ENCODE measurements around the gene EVI5. TPM values are rescaled to one million over a fixed set of nuclear protein-coding genes. Genes with fewer than 3 reads are reported as not detected.

Gene EVI5
- total RNA-seq, 2 experiments from 2014 or later = 25.7 to 27.9 TPM

GRCh38 chr1:92470216-92470615 is 314.7 kb downstream of the EVI5 start:
- DNase-seq (no peak), ATAC-seq (no peak)
- TF ChIP-seq CTCF (IDR thresholded peaks at IDR 0.05) = no peak
- Mint-ChIP-seq H3K27ac (peak overlapping the region; percentile 50), H3K36me3 (ENCODE audit: low read depth) (peaks cover 49% of the 10 kb centered on the region), H3K9me3 (no peaks in the 10 kb centered on the region), H3K4me1 (ENCODE audit: low read depth) (peaks cover 55% of the 10 kb centered on the region), H3K4me3 (no peak overlapping the region), H3K27me3 (no peaks in the 10 kb centered on the region)
- intact Hi-C loops (cut with micrococcal nuclease) = no loop called here
- POLR2A ChIA-PET = interaction anchor here (0.6 kb wide), 1 partner anchor 149 kb away, joined by 3 read pairs; no protein-coding TSS in a partner anchor
- CTCF ChIA-PET = interaction anchor here (0.9 kb wide), 1 partner anchor 160 kb away, joined by 3 read pairs; no protein-coding TSS in a partner anchor

DNA sequence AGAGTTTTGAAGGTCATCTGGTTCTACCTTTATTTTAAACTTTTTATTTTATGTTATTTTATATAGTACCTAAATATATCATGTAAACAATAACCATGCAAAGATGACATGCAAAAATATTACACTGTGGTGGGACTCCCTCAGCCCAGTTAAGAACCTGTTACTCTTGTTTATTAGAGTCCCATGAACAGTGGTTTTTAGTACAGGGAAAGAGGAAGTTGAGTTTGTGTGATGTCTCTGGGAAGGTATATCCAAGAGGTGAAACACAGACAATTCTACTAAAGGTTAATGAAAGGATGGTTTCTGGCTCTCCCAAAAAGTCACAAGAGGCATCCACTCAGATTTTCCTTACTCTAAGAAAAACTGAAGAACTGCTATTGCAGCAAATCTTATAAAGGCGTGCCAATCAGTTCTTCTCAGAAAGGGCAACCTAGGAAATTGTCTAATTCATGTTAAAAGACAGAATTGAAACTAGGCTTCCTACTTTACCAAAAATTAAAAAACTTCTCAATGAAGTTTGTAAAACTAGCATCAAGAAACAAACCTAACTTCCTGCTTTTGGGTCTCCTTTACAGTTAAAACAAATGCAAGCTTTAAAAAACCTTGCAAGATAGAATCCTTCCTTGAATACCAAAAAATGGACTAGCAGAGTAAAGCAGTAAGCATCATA is 318.1 kb downstream of the EVI5 start:
- H3K36me3 Mint-ChIP-seq (ENCODE audit: low read depth) = peaks cover 23% of the 10 kb centered on the region
- H3K27ac Mint-ChIP-seq = peak overlapping the region; percentile 58
- H3K4me3 Mint-ChIP-seq = no peak overlapping the region
- no peak for TF ChIP-seq CTCF (IDR thresholded peaks at IDR 0.05)
- ATAC-seq (no peak), DNase-seq (no peak)
- CTCF ChIA-PET = no interaction called here
- H3K4me1 Mint-ChIP-seq (ENCODE audit: low read depth) = peaks cover 49% of the 10 kb centered on the region
- H3K9me3 Mint-ChIP-seq = peaks cover 3% of the 10 kb centered on the region
- POLR2A ChIA-PET = interaction anchor here (0.6 to 2.0 kb wide), 4 partner anchors 7 to 19 kb away, joined by 3 to 9 read pairs (median 4); no protein-coding TSS in a partner anchor
- intact Hi-C loops (cut with micrococcal nuclease) = no loop called here
- no peaks in the 10 kb centered on the region for H3K27me3 Mint-ChIP-seq

DNA sequence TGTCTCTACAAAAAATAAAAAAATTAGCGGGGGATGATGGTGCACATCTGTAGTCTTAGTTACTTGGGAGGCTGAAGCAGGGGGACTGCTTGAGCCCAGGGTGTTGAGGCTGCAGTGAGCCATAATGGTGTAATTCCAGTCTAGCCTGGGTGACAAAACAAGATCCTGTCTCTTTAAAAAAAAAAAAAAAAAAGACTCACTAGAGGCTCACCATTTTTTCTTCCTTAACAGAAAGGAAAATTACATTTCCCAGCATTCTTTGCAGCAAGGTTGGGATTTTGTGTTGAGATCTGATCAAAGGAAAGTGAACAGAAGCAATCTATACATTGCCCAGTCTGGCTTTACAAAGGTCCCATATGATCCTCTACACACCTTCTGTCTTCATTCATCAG is 319.7 kb downstream of the EVI5 start:
- intact Hi-C loops (cut with micrococcal nuclease) = no loop called here
- peaks cover 3% of the 10 kb centered on the region for H3K9me3 Mint-ChIP-seq
- H3K4me3 Mint-ChIP-seq = no peak overlapping the region
- ChIA-PET POLR2A (interaction anchor here (0.9 to 2.0 kb wide), 6 partner anchors 9 to 149 kb away, joined by 3 to 9 read pairs (median 4); partner anchors contain the start of gene GFI1), CTCF (interaction anchor here (1.1 to 1.3 kb wide), 2 partner anchors 9 to 20 kb away, joined by 4 read pairs; no protein-coding TSS in a partner anchor)
- no peak for ATAC-seq
- H3K36me3 Mint-ChIP-seq (ENCODE audit: low read depth) = peaks cover 13% of the 10 kb centered on the region
- no peaks in the 10 kb centered on the region for H3K27me3 Mint-ChIP-seq
- H3K27ac Mint-ChIP-seq = peak overlapping the region; percentile 73
- peaks cover 54% of the 10 kb centered on the region for H3K4me1 Mint-ChIP-seq (ENCODE audit: low read depth)
- TF ChIP-seq CTCF (IDR thresholded peaks at IDR 0.05) = no peak
- DNase-seq = no peak

DNA sequence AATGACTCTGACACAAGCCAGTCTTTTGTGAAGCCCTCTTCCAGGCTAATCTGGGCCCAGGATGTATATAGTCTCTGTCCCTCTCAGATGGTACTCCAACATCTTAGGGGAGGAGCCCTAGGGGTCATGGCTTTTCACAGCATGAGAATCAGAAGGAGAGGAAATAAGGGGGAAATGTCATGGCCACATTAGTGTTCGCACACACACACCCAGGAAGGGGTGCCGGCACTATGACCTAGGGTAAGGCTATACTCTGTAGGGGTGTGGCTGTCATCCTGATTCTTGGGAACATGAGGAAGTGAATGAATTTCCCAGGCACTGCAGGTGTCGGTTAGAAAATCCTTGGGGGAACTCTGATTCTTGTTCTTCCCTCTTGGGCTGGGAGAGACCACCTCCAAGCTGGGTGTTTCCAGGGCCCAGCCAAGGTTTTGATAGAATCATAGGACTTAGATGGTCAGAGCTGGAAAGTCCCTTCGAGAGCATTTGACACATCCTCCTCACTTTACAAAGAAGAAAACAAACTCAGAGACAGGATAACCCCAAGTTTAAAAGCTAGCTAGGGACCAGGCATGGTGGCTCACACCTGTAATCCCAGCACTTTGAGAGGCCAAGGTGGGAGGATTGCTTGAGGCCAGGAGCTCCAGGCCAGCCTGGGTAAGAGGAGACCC is 320.2 kb downstream of the EVI5 start:
- Mint-ChIP-seq H3K4me1 (ENCODE audit: low read depth) (peaks cover 58% of the 10 kb centered on the region), H3K27me3 (no peaks in the 10 kb centered on the region), H3K9me3 (peaks cover 3% of the 10 kb centered on the region), H3K4me3 (no peak overlapping the region), H3K36me3 (ENCODE audit: low read depth) (peaks cover 9% of the 10 kb centered on the region), H3K27ac (peak overlapping the region; percentile 73)
- intact Hi-C loops (cut with micrococcal nuclease) = loop anchor here (5.0 kb wide), 1 partner anchor 97 kb away; no protein-coding TSS in a partner anchor
- DNase-seq (peak; percentile 27), ATAC-seq (peak; percentile 63)
- TF ChIP-seq CTCF (IDR thresholded peaks at IDR 0.05) = no peak
- ChIA-PET CTCF (interaction anchor here (1.3 kb wide), 1 partner anchor 10 kb away, joined by 4 read pairs; no protein-coding TSS in a partner anchor), POLR2A (interaction anchor here (0.9 to 2.8 kb wide), 6 partner anchors 9 to 149 kb away, joined by 3 to 10 read pairs (median 4); no protein-coding TSS in a partner anchor)

Data from activated CD8-positive, alpha-beta T cell treated with anti-CD3 and anti-CD28 coated beads for 36 hours (primary cell).